Embryonic facial prominence (tissue), 1 donor: ENCODE measurements around the gene RBM5.
A peak's percentile ranks its signal among the peaks of the same experiment; 100 is the strongest.
"Not testable (repeated sequence)": the region's sequence is repeated elsewhere in the genome, so short reads cannot be mapped to it uniquely, and the experiment has no call there.

Experiments
- DNase-seq: peaks from one replicate; pipeline ENCODE4 v3.0.0-alpha.2; 2016; ENCODE audit errors: extremely low spot score

RBM5 gene

DNA sequence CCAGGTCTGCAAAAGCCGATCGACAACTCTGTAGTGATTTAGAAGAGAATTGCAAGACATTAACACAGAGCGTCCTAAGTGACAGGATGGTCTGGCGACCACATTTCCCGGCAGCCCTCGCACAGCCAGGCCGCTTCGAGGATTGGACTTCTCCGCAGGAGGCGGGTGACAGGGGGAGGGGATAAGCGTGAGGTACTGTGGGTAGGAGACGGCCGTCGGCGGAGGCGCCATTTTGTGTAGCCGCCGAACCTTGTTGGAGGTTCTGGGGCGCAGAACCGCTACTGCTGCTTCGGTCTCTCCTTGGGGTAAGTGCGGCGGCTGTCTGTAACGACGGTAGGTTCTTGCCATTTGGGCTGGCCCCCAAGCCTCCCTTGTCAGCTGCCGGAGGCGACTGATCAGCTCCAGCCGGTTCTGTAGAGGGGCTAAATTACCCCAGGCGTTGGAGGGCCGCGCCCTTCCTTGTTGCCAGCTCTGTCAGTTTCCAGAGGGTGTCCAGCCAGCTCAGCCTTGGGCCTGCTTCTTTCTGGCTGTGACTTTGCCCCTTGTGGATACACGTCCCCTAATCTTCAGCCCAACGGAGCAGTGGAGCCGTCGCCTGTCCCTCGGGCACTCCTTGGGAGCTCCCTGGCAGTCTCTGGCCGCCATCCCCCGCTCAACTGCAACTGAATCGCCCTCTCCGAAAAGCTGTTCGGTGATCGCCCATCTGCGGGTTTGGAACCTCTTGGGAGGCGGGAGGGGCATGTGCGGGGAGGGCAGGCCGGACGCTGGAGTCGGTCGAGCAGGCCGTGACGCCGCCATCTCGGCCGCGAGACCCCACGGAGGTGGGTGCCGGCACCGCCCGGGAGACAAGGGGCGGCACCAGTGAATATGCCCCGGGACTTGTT, at the start of gene RBM5:
Gene RBM5, plus strand, starts transcription at position 195 of the 884 bp plus-strand sequence. CDS start 1,516 bp downstream, outside the sequence.
- peak; percentile 88 for DNase-seq

DNA sequence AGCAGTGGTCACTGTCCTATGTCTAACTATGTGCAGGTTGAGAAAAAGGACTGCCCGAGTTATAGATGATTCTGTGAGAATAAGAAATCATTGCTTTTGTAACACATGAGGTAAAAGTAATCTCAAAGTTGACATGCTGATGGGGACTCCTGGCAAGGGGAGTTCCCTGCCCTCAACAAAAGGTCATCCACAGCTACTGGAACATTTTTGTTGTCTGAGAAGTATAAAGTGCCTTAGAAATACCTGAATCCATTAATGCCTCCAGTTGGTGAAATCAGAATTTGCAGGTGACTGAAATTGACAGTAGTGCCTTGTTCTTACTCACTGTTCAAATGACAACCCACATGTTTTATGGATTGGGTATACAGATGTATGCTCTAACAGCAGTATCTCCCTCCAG, 43.7 kb upstream of the RBM5 start:
- DNase-seq: no peak

DNA sequence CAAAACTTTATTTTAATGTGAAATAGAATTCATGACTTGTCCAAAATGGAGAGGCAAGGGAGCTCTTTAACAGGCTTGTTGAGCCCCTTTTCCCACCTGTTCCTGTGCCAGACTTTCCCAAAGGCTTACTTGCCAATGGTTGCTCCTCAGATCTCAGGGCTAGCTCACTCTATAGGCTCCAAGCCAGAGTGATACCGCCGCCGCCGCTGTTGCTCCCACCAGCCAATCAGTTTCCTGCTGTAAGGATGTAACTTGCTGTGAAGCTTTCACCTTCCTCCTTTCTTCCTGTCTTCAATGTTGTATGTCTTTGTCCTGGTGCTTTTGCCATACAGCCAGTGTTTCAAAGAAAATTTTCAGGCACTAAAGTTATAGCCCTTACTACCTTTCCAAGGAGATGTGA, 41.3 kb upstream of the RBM5 start:
- no peak for DNase-seq

DNA sequence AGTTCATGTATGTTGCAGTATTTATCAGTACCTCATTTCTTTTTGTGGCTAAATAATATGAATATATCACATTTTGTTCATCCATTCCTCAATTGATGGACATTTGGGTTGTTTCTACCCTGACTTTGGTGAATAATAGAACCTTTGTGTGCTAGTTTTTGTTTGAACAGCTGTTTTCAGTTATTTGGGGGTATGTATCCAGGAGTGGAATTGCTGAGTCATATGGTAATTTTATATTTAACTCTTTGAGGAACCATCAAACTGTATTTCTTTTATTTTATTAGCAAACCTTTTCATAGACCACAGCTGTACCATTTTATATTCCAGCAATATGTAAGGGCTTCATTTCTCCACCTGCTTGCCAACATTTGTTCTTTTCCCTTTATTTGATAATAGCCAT, 38.4 kb upstream of the RBM5 start:
- peak; percentile 29 for DNase-seq

DNA sequence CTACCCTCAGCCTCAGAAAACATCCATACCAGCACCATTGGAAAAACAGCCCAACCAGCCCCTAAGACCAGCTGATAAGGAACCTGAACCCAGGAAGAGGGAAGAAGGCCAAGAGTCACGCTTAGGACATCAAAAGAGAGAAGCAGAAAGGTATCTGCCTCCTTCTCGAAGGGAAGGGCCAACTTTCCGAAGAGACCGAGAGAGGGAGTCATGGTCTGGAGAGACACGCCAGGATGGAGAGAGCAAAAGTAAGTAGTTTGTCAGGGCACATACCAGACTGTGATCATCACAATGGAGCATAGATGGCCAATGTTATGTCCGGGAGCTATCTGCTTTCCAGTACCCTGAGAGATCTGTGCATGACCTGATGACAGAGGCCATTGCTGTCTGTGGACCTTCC, 31.0 kb upstream of the RBM5 start:
- no peak for DNase-seq

DNA sequence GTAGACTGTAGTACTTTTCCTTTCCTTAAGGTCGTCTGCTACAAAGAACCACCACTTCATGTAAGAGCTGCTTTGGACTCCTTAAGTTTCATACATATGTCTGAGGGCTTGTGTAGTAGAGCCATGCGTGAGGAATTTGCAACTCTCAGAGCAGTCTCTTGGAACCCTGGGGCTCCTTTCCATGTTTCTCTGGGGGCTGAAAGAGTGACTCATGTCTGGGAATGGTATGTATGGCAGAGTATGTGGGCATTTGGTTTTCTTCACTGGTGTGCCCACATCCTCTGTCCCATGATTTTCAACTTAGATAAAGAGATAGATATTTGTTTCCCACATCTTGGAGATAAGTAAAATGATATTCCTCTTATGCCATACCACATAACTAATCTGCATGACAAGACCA, 20.6 kb upstream of the RBM5 start:
- DNase-seq: no peak

DNA sequence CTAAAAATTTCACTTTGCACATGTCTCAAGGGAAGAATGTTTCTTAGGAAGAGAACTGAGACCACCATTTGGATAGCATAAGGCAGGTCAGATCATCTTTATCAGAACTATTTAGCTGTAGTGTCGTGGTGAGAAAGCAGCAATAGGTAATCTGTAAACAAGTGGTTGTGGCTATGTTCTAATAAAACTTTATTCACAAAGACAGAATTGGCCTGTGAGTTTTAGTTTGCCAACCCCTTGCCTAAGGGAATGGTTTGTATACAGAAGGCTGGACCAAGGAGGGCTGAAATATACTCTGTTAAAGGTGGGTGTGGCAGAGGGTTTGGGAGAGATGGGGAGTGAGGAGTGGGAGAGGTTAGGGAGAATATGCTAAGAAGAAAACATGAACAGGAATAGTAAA, 10.6 kb upstream of the RBM5 start:
- no peak for DNase-seq

DNA sequence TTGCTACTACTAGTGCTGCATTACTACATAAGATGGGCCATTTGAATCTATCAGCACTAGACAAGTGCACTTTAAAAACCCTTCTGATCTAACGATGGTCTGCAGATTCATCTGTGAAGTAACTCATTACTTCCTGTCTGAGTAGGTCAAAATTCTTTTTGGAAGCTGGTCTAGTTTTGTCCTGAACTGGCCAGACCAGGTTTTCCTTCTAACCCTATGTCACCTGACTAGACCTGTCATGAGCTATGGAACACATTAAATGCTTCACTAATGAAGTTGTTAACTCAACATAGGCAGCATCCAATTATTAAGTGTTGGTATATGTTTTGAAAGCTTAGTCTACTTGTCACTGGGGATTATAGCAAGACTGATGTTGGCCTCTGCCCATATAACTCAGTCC, 10.1 kb upstream of the RBM5 start:
- DNase-seq: no peak

DNA sequence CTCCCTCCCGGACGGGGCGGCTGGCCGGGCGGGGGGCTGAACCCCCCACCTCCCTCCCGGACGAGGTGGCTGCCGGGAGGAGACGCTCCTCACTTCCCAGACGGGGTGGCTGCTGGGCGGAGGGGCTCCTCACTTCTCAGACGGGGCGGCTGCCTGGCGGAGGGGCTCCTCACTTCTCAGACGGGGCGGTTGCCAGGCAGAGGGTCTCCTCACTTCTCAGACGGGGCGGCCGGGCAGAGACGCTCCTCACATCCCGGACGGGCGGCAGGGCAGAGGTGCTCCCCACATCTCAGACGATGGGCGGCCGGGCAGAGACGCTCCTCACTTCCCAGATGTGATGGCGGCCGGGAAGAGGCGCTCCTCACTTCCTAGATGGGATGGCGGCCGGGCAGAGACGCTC, 3.8 kb upstream of the RBM5 start:
- DNase-seq: not testable (repeated sequence)

- DNase-seq: no peak
Observed at GRCh38 chr3:50089609-50089945, 858 bp downstream of the RBM5 start.

GRCh38 chr3:50090984-50091383, 2.3 kb downstream of the RBM5 start:
- DNase-seq: no peak

DNA sequence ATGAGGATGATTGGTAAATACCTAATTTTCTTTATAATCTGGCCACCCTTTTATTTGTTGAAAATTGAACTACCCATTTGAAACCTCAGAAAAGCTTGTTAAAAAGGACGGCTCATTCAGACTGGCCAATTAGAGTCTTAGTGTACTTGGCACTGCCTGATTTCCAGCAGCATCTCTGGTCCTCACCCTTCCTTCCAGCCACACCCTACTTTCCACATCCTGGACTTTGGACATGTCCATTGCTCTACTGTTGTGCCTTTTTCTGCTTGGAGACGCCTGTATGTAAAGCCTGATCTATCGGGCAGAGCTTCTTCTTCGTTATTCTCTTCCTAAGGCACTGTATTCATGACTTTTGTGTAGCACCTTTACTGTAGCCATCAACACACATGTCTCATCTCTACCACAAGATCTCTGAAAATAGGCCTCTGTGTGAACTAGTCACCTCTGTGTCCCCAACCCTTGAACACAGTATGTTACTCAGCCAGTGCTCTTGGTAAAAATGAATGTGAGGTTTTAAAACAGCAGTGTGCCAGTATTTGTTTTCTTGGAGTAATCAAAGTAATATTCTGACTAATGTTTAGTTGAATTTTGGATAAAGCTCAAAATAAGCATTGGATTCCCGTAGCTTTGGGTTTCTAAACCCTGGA, 6.8 kb downstream of the RBM5 start:
- no peak for DNase-seq

DNA sequence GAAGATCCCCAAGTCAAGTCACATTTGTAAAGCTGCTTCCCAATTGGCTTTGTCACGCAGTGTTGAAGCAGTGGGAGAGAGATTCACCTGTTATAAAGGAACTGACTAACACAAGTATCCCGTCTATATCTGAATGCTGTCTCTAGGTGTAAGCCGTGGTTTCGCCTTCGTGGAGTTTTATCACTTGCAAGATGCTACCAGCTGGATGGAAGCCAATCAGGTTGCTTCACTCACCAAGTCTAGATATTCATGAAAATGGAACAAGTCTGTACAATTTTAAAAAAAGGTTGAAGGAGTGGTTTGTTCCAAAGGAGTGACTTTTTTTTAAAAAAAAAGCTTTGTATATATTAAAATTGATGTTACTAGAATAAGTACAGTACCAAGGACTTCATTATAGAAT, 11.7 kb downstream of the RBM5 start:
- no peak for DNase-seq

DNA sequence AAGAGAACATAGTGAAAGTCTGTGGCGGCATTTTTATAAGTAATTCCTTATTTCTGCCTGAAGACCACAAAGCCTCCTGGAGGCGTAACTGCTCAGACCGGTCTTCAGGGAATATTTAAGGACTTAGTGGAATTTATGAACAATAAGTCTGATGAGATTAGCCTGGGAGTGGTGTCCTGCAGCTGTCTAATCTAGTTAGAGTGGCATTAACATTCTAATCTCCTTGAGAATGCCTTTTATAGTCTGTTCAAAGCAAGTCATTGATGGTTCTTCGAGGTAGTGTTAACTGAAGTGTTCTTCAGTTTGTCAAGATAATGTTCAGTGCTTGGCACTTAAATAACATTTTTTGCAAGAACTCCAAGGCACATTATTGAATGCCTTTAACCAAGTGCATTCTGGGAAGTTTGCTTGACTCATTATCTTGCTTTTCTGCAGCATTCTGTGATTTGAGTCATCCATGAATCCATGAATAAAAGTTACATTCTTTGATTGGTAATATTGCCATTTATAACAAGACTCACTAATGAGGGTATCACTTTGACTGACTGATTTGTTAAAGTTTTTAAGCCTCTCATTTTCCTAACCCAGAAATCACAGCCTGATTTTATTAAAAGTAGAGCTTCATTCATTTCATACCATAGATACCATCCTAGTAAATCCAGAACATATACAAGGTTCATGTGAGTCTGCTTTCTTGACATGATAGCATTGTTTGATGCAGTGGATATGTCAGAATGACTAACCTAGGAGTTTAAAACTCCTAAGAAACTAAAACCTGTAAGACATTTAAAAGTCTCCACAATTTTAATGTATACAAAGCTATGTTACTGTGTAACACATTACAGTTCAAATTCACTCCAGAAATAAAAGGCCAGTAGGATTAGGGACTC, 12.5 kb downstream of the RBM5 start:
- no peak for DNase-seq

- no peak for DNase-seq
Observed at GRCh38 chr3:50102558-50102957, 13.8 kb downstream of the RBM5 start.

DNA sequence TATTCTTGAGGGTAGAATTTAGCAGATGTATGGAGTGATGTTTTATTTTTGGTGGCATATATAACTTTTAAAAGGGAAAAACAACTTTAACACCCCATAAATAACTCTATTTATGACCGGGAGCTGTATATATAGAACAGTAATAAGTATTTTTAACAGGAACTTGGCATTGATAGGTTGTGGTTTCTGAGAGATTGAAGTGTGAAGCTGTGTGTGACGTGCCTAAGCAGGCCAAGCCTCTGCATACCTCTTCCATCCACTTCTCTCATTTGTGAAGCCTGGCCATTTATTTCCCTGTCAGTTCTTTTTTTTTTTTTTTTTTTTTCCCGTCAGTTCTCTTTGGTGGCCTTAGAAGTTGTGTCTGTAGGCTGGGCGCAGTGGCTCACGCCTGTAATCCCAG, 23.0 kb downstream of the RBM5 start:
- DNase-seq: no peak

DNA sequence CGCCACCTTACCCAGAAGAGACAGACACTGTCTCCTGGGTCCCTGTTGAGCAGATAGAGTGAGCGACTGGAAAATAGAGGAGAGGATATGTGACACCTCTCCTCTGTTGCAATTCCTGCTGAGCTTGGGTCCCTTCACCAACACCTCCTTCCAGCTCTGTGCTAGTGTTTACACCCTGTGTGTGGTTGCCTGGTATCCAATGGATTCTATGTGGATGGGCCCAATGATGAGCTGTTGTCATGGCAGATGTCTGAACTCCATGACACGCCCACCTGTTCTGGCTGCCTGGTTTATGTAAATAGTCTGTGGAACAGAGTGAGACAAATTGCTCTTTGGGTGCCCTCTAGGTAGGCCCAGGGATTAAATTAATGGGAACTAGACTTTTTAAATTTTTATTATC, 23.7 kb downstream of the RBM5 start:
- no peak for DNase-seq

GRCh38 chr3:50117120-50117519, 28.4 kb downstream of the RBM5 start:
- DNase-seq: no peak

DNA sequence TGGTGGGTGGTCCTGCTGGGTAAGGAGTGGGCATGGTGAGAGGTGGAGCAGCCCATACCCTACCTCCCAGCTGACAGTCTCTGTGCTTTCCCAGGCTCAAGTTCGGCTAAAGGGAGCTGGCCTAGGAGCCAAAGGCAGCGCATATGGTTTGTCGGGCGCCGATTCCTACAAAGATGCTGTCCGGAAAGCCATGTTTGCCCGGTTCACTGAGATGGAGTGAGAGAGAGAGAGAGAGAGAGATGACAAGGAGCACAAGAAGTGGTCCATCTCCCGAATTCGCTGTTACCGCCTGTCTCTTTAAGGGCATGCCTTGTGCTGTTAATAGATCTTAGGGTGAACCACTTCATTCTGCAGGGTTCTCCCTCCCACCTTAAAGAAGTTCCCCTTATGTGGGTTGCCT, 29.5 kb downstream of the RBM5 start:
- no peak for DNase-seq

DNA sequence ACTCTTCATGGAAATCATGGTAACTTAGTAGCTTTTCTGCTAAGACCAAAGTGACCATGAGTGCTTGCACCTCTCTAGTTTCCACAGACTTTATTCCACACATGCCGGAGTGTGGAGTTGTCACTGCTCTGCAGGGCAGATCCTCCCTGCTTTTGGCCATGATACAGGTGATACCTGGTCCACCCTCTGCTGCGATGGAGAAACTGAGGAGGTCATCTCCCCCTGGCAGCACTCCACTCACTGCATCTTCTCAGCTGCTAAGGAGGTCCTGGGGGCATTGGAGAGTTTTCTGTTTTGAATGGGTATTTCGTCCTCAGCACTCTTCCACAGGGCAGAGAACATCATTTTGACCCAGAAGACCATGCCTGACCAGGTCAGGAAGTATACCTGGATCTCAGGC, 31.1 kb downstream of the RBM5 start:
- no peak for DNase-seq

- no peak for DNase-seq
Observed at GRCh38 chr3:50120364-50121071, 31.8 kb downstream of the RBM5 start.
